ENCODE measurements around the gene MZB1.

GRCh38 chr5:139425497-139425896 lies 35.8 kb upstream of the MZB1 start:
- no peak for TF ChIP-seq CTCF (IDR thresholded peaks at IDR 0.05)
- no peak for TF ChIP-seq NFYB (CRISPR knock-in tag; conservative IDR thresholded peaks at IDR 0.05; ENCODE audit: low read depth)
- no peak for TF ChIP-seq ZNF281 (CRISPR knock-in tag; IDR thresholded peaks at IDR 0.05)
- no peak for TF ChIP-seq IRF2 (CRISPR knock-in tag; IDR thresholded peaks at IDR 0.05; ENCODE audit: borderline replicate concordance, low read depth)
- no peak for TF ChIP-seq NR3C1 (CRISPR knock-in tag; conservative IDR thresholded peaks at IDR 0.05; ENCODE audit: low read depth)
- TF ChIP-seq SMAD4 (CRISPR knock-in tag; IDR thresholded peaks at IDR 0.05) = no peak
- TF ChIP-seq NR2C2 (CRISPR knock-in tag; IDR thresholded peaks at IDR 0.05) = no peak
- no peak for TF ChIP-seq ZNF532 (CRISPR knock-in tag; IDR thresholded peaks at IDR 0.05; ENCODE audit: borderline replicate concordance)
- TF ChIP-seq JUN (CRISPR knock-in tag; IDR thresholded peaks at IDR 0.05) = no peak
- TF ChIP-seq ZBTB43 (CRISPR knock-in tag; IDR thresholded peaks at IDR 0.05) = no peak
- no peak for TF ChIP-seq MXD4 (CRISPR knock-in tag; IDR thresholded peaks at IDR 0.05; ENCODE audit: borderline replicate concordance)
- TF ChIP-seq TP53 (CRISPR knock-in tag; IDR thresholded peaks at IDR 0.05) = no peak
- TF ChIP-seq ZNF512 (CRISPR knock-in tag; IDR thresholded peaks at IDR 0.05; ENCODE audit: borderline replicate concordance) = no peak
- TF ChIP-seq ATF3 (CRISPR knock-in tag; conservative IDR thresholded peaks at IDR 0.05) = no peak

All from WTC11 (cell line).